HG02623 (cell line): ENCODE data around the gene TMCO2.
"Not testable (repeated sequence)": the region's sequence is repeated elsewhere in the genome, so short reads cannot be mapped to it uniquely, and the experiment has no call there.

Source experiments
- ATAC-seq: cut with Tn5 transposase; IDR thresholded peaks from one replicate; pipeline ENCODE4 v1.9.1; 2021; ENCODE audit warnings: moderate library complexity; ENCODE audit not compliant: unreplicated experiment

TMCO2 gene

GRCh38 chr1:40247655-40248054 is at the start of gene TMCO2:
Gene TMCO2, plus strand, starts transcription at chr1:40247937. Its CDS starts 57 bp downstream, at chr1:40247994.
- ATAC-seq, result no peak

GRCh38 chr1:40199126-40199525 is 48.6 kb upstream of the TMCO2 start:
- no peak for ATAC-seq

DNA sequence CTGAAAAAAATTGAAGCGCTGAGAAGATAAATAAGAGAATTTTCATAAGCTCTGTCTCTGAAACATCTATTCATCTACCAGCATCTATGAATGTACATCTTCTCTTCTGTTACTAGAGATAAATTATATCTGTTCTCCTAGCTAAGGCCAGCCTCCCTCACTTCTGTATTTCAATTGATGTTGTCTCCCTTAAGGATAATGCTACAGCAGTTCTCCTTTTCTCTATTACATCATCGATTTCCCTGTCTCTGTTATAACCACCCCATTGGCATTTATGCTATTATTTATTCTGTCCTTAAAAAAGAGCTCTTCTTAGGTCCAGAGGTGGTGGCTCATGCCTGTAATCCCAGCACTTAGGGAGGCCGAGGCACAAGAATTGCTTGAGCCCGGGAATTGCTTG is 42.9 kb upstream of the TMCO2 start:
- no peak for ATAC-seq

- no peak for ATAC-seq
Observed at GRCh38 chr1:40210511-40211204, 37.1 kb upstream of the TMCO2 start.

- no peak for ATAC-seq
Observed at GRCh38 chr1:40218333-40218732, 29.4 kb upstream of the TMCO2 start.

- ATAC-seq, result not testable (repeated sequence)
Observed at GRCh38 chr1:40221471-40221905, 26.2 kb upstream of the TMCO2 start.

GRCh38 chr1:40221977-40222772 is 25.6 kb upstream of the TMCO2 start:
- no peak for ATAC-seq

DNA sequence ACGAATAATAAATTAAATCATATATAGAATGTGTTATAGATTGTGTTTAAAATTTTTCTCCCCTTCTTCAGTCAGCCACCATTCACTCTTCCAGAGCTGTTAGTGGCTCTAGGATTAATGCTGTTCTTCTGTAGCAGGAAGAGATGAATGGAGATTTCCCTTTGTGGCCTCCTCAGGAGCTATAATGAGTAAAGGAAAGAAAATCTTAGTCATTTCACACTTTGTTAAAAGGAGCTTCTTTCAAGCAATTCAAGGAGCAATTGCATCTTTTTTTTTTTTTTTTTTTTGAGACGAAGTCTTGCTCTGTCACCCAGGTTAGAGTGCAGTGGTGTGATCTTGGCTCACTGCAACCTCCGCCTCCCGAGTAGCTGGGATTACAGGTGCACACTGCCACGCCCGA is 23.7 kb upstream of the TMCO2 start:
- ATAC-seq, result no peak

DNA sequence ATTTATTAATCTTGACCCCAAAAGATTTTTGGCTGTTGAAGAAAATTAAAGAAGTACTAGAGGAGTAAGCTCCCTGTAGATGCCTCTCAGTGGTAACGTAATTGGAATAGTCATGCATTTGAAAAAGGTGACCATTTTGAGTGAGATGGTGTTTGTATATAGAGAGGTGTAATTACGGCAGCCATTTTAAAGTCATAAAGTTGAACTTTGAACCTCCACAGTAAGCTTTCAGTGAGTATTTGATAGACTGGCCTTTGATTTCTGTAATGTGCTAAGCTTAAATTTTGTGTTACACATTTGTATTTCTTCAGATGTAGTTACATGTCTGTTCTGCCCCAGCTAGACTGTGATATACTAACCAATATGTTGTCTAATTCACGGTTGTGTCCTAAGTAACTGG is 21.5 kb upstream of the TMCO2 start:
- no peak for ATAC-seq

GRCh38 chr1:40232444-40232843 is 15.3 kb upstream of the TMCO2 start:
- peak; percentile 78 for ATAC-seq

GRCh38 chr1:40239626-40240025 is 8.1 kb upstream of the TMCO2 start:
- ATAC-seq, result no peak

- ATAC-seq, result no peak
Observed at GRCh38 chr1:40240390-40240789, 7.3 kb upstream of the TMCO2 start.

DNA sequence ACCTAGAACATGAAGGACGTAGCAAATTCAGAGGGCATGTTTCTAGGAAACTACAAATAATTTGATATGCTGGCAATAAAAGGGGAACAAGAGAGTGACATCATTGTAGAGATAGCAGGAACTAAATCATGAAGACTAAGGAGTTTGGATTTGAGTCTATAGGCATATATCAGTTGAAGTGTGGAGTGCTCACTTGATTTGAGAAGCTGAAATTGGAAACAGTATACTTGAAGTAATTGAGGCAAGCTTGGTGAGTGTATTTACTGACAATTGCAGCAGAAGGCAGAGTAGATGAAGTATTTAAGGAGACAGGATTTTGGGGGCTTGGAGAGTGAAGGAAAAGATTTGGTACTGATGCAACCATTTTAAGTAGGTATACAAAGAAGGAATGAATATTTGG is 6.4 kb upstream of the TMCO2 start:
- ATAC-seq, result no peak

GRCh38 chr1:40243351-40243750 is 4.4 kb upstream of the TMCO2 start:
- no peak for ATAC-seq

DNA sequence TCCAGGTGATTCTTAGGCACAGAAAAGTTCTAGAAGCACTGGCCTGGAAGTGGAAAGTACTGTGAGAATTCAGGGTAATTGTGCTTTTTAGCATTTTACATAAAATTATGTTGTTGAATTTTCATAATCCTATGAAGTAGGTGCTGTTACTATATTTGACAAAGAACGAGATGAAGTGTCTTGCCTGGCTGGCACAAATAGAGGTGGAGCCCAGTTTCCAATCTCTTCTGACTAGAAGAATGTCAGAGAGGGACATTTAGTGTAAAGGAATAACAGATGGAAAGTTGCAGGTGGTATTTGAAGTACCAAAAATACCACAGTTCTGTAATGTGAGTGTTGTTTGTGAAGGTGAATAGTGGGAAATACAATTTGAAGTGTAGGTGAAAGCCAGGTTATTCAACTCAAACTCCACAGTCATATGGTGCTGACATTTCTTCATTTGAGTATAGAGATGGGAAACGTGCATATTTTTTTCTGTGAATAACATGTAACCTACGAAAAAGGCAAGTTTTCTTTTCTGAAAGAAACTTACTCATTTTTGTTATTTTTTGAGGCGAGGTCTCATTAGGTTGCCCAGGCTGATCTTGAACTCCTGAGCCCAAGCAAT is 3.5 kb upstream of the TMCO2 start:
- no peak for ATAC-seq

GRCh38 chr1:40245686-40246085 is 2.1 kb upstream of the TMCO2 start:
- ATAC-seq, result no peak

DNA sequence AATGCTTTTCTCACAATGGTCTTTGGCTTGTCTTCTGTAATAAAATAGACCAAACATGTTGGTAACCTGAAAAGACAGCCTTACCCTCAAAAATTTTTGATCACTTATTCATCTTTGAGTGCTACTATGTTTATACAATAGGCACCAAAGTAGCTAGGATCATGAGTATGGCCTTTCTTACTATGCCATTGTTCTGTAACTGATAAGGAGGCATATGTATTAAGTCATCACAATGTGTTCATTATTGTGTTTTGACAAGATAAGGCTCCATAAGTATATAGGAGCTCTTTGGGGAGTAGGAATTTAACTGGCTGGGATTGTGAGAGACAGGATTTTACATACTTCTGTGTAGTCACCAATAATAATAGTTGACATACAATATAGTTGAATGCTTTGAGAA is 675 bp downstream of the TMCO2 start:
- ATAC-seq, result no peak

DNA sequence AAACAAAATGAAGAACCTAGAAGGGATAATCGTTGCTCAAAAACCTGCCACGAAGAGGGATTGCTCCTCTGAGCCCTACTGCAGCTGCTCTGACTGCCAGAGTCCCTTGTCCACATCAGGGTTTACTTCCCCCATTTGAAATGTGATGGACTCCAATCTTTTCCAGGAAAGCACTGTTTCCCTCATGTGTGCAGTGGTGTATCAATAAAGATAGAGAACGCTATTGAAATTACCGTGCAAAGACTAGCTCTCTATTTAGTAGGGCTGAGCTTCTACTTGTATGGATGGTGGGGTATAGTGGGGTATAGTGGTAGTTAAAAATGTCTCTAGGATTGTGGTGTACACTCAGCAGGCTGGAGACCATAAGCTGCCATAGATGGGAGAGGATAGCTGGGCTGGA is 3.7 kb downstream of the TMCO2 start:
- ATAC-seq, result no peak

- no peak for ATAC-seq
Observed at GRCh38 chr1:40252601-40253000, 4.9 kb downstream of the TMCO2 start.

DNA sequence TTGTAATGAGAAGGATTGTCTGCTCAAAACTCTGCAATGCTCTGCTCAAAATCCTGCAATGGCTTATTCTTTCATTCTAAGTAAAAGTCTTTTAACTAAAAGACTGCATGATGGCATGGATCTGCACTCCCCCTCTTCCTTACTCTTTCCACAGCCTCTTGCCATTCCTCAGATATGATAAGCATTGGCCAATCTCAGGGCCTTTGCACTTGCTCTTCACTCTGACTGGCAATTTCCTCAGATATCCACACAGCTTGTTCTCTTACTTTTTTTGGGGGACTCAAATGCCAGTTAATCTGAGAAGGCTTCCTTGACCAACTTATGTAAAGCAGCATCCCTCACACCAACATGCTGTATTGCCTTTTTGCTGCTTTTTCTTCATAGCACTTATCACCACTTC is 7.5 kb downstream of the TMCO2 start:
- no peak for ATAC-seq

DNA sequence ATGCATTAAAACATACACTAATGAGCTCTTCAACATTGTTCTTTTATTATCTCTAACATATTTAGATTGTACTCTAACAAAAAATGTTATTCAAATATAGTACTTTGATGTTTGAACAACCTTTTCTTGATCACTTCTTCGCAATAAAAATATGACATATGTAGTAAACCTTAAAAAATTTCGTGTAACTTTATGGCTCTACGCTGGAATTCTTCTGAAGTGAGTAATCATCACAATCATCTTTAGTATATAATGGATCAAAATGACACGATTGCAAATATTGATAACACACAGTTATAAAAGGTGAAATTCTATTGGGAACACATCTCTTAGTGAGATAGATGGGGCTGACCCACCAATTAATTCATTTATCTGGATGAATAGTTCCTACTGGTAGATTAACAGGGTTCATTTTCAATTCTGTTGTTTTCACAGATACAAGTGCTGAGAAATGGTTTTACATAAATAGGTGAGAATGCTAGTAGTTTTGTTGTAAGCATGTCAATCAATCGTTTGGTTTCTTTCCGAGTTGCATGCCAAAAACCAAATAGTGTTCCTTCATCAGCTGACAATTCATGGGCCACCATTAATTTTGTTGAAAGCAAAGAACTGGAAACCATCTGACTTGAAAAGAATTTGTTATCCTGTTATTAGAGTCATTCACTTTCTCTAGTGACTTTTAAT is 8.8 kb downstream of the TMCO2 start:
- ATAC-seq, result no peak

DNA sequence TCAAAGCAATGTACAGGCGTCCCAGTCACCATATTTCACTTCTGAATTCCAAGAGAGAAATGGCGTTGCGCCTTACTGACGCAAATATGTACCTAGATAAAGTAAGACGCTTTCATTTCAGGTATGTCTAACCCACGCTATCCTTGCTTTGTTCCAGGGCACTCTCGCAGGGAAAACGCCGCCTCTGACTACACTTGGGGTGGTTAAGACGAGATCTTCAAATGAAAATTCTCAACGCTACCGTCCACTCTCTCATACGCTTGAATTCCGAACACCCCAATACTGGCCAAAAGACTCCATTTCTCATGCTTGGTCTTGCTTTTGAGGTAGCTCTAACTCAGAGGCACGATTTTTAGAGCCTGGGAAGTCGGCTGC is 9.6 kb downstream of the TMCO2 start:
- no peak for ATAC-seq
